Amniotic stem cell (primary cell): Measurements from ENCODE around the gene PPP1R1B.

Source experiments
- DNase-seq: peaks from one replicate; lab custom pipeline; 2025; lab: John Stamatoyannopoulos, UW

PPP1R1B gene

GRCh38 chr17:39683295-39683939, 56.7 kb downstream of the PPP1R1B start:
- DNase-seq = no peak

DNA sequence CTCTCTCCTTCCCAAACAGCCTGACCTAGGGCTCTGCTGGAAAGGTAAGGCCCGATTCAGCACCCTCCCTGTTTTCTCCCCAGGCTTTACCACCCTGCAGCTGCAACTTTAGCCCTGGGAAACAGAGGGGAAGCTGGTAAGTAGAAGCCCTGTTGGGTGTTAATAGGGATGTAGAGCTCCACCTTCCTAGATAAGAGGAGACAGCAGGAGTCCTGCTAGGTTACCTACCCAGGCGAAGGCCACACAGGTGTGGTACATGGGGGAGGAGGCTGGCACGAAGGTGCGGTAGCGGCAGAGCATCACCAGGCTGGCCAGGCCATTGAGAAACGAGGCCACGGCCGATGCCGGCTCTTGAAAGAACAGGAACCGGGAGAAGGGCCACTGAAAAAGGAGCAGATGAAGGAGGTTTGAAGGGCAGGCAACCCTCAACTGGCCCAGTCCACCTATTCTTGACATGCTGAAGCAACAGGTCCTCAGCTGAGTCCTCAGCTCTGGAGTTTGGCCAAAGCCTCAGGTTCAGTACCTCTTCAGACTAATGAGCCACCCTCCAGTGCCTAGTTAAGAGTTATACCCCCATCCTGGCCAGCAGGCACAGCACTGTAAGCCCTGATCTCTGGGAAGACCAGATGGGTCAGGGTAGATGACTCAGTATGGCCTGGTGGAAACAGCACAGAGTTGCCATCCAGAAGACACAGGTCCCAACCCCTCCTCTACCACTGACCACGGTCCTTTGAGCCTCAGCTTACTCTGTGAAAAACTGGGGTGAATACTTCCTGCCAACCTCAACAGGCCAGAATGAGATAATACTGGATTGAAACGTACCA, 57.8 kb downstream of the PPP1R1B start:
- DNase-seq = no peak
